NK-92 treated with Interleukin-12 subunit alpha and Interleukin-12 subunit beta, amount 100 ng/mL, for 24 hours (cell line): ENCODE data around the gene CASTOR1.

ENCODE experiments used
- DNase-seq: peaks from one replicate; lab custom pipeline; 2025; lab: John Stamatoyannopoulos, UW

Gene CASTOR1

DNA sequence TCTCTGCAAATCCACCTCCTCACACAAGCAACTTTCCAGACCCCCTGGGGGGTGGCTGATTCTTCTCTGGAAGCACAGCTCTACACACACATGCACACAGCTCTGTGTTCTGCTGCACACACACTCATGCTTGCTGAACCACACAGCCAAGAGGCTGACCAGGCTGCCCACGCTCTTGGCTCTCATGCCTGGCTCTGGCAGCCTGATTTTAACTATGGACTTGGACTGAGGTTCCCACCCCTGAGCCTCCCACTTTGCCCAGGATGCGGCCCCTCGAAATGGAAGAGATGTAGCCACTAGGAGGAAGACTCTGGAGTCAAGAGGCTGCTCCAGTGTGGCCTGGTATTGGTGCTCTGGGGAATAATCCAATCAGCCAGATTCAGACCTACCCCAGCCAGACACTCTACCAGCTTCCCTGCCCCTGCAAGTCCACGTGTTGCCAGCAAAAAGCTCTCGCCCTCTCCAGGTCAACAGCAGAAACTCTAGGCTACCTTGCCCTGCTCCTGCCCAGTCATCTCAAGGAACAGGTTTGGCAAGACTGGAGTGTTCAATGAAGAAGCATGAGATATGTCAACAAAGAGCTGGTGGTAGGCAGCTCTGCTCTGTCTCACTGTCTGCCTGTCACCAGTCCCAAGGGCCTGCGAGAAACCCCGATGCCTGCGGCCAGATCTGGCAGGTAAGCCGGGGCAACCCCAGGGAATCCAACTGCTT lies 8.8 kb upstream of the CASTOR1 start:
- no peak for DNase-seq

DNA sequence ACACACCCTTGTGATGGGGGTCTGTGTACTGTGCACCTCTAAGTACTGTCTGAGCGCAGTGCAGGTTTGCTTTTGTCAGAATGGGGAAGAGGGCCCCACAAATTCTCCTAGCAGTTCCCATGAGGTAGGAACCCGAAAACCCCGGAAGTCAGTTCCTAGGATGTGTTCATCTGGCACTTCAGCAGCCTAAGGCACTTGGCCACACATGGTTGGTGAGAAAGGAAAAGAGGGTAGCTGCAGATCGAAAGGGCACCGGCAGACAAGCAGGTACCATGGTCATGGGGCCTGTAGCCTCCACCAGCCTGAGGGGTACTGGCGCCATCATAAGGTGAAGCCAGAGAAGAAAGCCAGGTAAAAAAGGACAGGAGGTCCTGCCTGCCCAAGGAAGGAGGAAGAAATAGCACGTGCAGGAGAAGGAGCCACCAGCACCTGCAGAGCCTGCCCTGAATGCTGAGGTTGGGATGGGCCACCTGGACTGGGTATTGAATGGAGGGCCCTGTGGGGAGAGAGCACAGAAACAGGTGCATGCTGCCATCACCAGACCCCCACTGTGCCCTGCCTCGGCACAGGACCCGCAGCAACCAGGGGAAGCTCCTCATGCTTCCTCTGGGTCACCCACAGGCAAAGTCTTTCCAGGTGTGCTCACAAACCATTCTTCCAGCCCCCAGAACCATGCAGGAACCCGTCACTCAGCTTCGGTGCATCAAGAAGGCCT lies 8.1 kb upstream of the CASTOR1 start:
- no peak for DNase-seq

DNA sequence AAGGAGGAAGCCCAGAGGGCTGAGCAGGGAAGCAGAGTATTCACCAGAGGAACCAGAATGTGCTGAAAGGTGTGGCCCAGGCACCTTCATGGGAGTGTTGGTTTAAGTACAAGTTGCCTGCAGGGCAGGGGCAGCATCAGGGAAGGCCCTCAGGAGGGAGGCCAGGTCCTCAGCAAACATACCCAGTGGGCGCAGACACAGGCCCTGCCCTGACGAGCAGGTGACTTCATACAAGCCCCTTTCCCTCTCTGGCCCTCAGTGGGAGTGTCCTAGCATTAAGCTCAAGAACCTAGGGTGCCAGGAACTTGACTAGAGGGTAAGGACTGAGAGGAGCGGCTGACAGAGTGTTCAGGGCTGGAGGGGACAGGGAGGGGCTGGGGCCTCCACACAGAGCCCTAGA lies 7.5 kb upstream of the CASTOR1 start:
- no peak for DNase-seq

DNA sequence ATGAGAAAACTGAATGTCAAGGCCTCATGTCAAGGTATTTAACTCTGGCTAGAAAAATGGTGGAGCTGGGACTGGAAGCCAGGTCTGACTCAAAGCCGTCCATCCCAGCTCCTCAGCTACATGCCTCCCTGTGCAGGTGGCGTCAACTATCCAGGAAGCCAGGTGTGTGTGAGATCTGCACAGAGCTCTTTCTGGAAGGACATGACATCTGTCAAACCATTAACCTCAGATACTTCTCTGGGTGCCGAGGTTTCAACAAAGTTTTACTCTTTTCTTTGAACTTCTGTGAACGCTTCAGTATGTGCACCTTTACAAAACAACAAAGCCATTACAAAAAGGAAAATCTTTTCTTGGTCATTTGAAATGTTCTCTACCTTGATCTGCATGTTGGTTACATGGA lies 7.0 kb upstream of the CASTOR1 start:
- no peak for DNase-seq

DNA sequence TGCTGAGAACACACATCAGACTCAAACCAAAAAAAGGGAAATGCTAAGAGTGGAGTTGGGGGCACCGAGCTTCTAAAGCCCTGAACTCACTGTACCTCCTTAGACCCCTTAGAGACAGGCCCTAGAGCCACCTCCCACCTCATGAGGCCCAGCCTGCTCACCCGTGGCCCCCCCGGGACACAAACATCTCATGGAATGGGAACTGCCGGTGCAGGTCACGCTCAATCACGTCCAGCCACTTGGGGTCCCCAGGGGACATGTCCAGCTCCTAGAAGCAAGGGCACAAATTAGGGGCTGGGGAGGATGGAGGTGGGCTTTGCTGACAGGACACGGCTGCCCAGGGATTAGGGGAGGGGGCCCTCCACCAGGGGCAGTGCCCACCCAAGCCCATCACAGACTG lies 6.3 kb upstream of the CASTOR1 start:
- no peak for DNase-seq

DNA sequence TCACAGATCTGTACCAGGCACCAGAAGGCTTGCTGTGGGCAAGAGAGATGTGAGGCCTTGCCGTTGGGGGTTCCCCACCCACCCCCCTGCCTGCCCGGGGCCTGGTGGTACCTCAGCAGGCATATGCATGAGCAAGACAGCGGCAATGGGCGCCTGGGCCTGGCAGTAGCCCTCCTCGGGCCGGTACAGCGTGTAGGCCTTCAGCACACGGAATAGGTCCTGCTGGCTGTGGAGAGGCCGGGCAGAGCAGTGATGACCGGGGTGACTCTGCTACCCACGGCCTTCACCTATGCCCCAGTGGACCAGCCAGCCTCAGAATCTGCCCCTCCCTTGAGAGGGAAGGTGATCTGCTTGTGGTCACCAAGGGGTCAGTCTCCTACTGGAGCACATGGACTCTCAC lies 5.5 kb upstream of the CASTOR1 start:
- DNase-seq, result no peak

DNA sequence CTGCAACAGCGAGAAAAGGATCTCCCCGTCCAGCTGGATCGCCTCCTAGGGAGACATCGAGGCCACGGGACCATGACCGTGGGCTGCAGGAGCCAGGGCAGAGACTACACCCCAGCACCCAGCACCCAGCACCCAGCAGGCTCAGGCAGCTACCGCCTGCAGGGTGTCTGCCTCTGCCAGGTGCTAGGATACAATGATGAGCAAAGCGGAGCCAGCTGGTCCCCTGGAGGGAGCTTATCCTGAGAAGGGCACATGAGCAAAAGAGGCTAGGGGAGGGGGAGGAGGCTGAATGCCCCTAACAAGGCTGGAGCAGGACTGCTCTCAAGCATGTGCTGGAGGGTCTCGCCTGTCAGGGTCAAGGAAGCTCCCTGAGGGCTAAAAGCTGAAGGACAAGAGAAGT lies 4.8 kb upstream of the CASTOR1 start:
- DNase-seq, result no peak

DNA sequence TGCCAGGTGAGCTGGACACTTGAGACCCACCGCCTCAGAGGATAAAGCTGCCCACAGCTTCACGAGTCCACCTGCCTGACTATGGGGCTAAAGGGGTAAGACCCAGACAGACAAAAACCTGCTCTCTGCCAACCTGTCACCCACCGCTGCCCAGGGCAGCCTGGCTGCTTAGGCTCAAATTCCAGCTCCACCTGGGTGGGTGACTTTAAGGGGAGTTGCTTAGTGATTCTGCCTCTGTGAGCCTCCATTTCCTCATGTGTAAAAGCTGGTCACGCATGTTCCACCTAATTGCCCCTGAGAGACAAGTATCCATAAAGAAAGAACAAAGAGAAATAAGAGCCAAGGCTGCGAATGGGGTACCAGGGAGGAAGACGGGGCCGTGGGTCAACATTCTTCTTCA lies 3.7 kb upstream of the CASTOR1 start:
- no peak for DNase-seq

DNA sequence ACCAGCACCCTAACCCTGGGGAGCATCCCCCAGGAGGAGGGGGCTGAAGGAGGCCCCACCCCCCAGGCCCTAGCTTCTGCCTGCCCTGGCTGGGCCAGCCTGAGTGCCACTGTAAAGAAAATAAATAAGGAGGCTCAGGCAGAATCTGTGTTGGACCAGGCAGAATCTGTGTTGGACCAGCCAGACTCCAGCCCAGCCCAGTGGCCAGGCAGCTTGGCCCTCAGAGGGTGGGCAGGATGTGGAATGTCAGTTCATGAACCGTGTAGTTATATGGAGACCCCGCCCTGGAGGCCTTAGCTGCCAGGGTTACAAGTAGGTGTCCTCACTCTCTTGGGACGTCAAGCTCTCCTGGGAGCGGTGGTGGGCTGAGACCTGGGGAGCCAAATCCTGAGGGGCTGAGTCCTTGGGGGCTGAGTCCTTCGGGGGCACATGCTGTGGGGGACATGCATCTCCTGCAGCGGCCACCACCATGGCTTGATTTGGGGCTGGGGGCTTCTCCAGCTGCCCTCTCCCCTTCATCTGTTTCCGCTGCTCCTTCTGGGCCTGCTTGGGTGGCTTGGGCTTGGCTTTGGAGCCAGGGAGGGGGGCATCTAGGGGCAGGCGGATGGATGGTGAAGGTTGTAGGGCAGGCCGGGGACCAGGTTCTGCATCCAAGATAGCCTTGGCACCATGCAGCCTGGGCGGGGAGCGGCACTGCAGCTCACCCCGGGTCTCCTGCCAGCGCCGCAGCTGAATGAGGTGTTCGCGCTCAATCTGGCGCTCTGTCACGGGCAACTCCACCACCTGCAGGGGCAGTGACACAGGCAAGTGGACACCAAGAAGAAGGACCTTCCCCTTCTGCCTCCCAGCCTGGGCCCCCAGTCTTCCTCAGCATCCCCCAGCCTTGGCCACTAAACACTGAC lies 3.0 kb upstream of the CASTOR1 start:
- DNase-seq, result no peak

DNA sequence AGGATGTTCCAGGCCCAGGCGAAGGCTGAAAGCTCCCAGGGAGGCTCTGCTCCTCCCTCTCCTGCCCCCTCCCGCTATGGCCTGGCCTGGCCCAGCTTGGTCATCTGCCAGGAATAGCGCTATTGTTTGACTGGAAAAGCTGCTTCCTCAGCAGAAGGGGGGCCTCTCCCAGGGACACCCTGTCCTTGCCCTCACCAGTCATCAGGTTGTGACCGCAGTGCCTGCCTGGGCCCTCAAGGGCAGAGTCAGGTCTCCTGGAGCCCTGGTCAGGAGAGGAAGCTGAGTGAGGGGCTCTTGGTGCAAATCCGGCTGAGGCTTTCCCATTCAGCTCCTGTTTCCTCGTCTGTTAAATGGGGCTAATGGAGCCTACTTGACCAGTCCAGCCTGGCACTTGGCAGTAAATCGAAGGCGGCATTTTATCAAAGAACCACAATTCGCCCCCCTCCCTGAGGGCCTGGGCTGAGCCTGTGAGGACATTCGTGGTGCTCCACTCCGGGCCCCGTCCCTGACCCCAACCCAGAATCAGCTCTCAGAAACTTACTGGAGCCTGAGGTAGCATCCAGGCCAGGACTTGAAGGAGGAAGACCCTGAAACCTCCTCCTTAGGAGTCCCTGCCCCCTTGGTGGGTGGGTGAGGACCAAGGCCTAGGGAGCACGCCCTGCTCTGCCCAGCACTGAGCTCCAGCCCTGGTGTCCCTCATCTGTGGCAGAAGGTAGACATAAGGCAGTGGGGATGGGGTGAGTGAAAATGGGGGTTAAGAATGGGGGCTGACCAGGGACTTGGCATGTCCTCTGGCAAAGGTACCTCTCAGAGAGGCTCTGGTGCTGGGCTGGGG lies 2.0 kb upstream of the CASTOR1 start:
- DNase-seq, result no peak

DNA sequence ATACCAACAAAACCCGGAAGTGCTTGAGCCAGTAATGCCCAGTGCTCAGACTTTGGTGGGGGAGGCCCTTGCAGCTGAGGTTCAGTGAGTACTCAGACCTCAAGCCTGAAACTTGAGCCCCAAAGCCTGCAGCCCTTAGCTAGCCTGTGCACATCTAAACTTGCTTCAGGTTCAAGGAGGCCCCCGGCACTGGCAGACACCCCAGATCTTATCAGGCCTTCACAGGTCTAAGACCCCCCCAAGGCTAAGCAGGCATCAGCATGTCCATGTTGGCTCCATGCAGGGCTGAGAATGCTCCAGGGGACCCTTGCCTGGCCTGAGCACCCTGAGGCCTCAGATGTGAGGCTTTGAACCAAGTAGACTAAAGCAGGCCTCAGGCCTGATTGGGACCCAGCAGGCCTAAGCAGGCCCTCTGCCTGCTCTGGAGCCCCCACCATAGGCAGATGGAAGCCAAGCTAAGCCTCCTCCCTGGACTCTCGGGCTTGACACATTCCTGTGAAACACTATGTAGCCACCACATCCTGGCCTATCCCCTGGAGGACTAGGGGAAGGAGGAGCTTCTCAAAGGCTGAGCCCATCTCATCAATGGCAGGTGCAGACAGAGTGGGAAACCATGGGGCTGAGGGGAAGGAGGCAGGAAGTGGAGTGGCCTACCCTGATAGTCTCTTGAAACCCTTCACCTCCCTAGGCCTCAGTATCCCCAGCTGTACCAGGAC lies 1.2 kb upstream of the CASTOR1 start:
- no peak for DNase-seq

DNA sequence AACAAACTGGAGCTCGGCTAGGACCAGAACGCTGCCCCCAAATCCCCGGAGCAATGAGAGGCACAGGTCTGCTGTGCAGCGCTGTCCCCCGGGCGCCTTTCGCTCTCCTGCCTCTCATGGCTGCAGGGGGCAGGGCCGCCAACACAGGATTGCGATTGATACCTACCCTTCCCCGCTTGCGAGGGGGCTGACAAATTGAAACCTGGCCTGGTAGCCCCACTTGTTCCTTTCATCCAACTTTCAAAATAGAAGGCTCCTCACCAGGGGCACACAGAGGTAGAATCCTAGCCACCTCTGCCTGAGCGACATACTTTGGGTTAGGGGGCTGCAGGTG lies 642 bp upstream of the CASTOR1 start:
- no peak for DNase-seq

DNA sequence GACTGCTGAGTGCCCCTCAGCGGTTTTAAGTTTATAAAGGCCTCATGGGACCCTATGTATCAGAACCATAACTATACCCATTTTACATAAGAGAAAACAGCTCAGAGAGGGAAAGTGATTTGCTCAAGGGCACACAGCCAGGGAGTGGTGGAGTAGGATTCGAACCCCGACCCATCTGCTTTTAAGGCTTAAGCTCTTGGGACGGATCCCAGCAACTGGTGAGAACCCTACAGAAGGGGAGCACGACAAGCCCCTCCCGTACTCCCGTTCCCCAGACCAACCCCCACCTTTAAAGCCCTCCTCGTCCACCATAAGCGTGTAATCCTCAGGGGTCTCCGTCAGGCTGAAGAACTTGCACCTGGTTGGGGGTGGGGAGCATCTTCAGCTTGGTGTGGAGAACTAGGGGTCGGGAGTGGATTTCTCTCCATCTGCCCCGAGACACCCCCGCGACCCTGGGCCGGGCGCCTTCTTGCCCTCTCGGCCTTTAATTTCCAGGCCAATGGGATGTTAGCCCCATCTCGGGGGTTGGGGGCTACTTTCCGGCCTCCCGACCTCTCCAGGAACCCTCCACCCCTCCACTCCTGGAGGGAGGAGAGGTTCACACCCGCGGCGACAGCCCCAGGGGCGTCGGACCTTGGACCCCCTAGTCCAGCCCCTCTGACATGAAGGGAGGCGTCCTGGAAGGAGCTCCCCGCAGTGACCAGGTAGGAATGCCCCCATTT lies 725 bp downstream of the CASTOR1 start:
- no peak for DNase-seq

DNA sequence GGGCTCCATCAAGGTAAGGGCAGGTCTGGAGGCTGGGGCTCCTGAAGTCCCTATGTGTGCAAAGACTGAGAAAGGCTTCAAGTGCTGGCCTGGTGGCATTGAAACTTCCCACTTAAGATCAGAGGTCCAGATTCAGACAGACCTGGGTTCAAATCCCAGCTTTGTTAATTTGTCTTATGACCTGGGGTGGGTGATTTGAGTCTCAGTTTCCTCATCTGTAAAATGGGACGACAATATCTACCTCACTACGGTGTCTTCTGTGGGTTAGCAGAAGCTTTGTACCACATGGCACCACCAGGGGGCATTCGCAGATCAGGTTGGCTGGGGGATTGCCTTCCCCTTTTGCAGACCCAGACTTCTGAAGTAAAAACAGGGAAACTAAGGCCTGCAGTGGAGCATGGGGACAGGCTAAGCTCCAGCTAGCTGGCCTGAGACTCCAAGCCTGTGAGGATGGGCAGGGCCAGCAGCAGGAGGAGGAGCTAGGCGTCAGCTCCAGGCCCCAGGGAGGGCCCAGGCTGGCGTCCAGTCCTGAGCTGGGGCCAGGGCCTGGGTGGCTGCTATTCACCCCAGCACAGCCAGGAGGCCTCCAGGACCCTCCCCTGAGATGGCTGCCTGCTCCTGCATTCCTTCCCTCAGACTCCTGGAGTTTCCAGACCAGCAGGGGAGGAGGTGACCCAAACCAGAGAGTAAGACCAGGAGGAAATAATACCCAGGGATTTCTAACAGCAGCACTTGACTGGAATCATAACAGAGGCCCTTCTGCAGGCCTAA lies 1.5 kb downstream of the CASTOR1 start:
- peak; percentile 36 for DNase-seq

DNA sequence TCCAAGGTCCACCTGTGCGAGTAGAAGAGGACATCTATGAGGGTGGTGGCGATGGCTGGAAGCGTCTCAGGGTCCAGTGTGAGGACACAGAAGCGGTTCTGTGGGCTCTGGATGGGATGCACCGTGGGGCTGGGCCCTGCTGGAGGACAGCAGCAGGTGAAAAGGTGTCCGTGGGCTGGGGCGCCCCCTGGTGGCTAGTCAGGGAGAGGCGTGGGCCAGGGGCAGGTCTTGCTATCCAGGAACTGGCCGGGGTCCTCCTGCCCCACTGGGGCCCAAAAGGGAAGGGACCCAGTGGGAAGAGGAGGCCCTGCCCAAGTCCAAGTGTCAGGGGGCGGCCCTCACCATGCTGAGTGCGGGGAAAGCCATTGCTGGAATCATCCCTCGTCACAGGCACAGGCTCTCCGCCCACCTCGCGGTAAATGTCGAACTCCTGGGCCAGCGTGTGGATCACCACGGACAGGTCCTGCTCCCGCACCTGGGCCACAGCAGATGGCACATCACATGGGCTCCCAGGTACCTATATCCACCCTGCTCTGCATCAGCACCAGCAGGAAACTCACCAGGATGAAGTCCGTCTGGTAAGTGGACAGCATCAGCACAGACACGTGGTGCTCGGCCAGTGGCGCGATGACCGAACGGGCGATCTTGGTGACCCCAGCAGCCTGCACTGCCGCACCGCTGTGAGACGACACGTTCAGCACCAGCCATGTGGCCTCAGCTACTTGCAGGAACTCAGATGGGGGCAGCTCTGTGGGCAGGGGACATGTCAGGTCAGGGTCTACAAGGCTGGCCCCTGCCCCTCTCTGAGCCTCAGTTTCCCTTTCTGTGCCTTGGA lies 2.3 kb downstream of the CASTOR1 start:
- DNase-seq, result peak; percentile 51

DNA sequence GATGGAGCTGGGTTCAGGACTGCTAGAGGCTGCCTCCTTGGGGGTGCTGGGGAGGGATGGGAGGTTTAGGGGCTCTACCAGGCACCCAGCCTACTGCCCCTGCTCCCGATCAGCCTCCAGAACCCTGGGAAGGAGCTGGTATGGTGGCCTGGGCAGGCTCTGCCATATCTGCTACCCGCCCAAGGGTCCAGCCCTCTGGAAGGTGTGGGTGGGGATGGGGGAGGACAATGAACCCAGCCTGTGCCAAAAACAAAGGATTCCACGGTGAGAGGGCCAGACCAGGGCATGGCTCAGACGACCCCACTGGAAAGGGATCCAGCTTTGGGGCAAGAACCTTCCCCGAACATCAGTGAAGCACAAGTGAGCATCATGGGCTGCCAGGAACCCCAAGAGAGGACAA lies 3.0 kb downstream of the CASTOR1 start:
- DNase-seq, result no peak

DNA sequence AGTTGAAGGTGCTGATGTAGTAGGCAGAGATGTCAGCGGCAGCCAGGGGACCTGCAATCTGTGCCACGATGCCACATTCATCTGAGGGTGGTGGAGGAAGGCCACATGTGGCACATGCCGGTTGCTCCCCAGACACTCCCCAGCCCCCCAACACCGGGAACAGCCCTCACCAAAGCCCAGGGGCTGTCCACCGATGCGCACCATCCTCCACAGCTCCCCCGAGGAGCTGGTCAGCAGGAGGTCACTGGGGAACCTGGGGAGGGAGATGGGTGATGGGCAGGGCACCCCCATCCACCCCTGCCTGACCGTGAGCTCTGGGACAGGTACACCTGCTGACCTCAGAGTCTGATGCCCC lies 3.5 kb downstream of the CASTOR1 start:
- no peak for DNase-seq

DNA sequence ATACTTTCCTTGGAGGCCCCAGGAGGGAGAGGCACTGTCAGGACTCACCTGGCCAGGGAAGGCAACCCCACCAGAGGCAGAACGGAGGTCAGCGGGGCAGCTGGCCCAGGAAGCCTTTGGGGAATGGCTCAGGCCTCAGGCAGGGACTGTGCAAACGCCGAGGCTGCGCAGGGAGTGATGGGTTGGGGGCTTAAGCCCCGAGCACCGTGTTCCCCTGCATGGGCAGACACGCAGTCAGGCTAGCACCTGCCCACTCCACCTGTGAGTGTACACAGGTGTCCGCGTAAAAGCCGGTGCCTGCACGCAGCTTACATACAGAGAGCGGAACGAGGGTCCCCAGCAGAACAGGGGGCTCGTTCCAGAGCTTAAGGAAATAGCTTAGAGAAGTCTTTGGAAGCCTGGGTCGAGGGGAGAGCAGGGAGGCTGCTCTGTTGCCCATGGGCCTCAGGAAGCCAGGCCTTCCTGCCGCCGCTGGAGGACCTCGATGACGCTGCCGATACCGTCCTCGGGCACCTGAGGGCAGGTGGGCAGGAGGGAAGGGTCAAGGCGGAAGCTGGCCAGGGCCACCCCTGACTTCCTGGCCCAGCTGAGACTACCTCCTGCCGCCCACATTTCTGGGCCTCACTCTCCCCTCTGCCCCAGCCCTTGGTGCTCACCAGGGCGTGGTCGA lies 4.0 kb downstream of the CASTOR1 start:
- DNase-seq, result no peak

DNA sequence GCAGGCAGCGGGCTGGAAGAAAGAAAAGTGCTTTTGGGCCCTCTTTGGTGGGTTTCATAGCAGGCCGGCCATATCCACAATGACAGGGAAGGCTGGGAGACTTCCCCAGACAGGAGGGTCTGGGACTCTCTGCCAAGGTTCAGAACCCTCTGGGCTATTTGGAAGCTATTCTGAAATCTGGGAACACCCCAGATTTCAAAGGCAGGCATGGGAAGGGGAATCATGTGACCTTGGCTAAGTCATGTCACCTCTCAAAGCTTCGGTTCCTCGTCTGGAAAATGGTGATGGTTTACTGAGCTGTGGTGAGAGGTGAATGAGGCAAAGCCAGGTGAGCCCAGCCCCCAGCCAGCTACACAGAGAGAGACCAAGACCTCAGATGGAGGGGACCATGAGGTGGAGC lies 4.6 kb downstream of the CASTOR1 start:
- no peak for DNase-seq
